Immature natural killer cell (primary cell): ENCODE results near the gene NUDT19. TPM values are rescaled to one million over a fixed set of nuclear protein-coding genes. Genes with fewer than 3 reads are reported as not detected.
"Not testable (repeated sequence)": the region's sequence is repeated elsewhere in the genome, so short reads cannot be mapped to it uniquely, and the experiment has no call there.

Experiments used
- DNase-seq, 3 donors: peaks; one replicate each; pipeline ENCODE4 v3.0.0; 2022; ENCODE audit warnings: mixed read lengths in 1 of 3
- H3K27ac Mint-ChIP-seq, 6 donors: one replicate each; pipeline ENCODE4 v1.8.0; 2020; ENCODE audit warnings: mixed read lengths in 6 of 6, mild to moderate bottlenecking in 5 of 6, inconsistent platforms in 4 of 6, moderate library complexity in 3 of 6
- H3K27me3 Mint-ChIP-seq, 3 donors: one replicate each; pipeline ENCODE4 v1.8.0; 2020 to 2021; ENCODE audit warnings: low read depth in 3 of 3, mild to moderate bottlenecking in 3 of 3, mixed read lengths in 3 of 3, moderate library complexity in 3 of 3, inconsistent platforms in 1 of 3
- H3K36me3 Mint-ChIP-seq, 3 donors: one replicate each; pipeline ENCODE4 v1.8.0; 2020; ENCODE audit warnings: mixed read lengths in 3 of 3, inconsistent platforms in 2 of 3, mild to moderate bottlenecking in 2 of 3
- H3K4me1 Mint-ChIP-seq, 2 donors: one replicate each; pipeline ENCODE4 v1.8.0; 2020; ENCODE audit warnings: inconsistent platforms in 2 of 2, mild to moderate bottlenecking in 2 of 2, mixed read lengths in 2 of 2, moderate library complexity in 1 of 2
- H3K4me3 Mint-ChIP-seq, 5 donors: one replicate each; pipeline ENCODE4 v1.8.0; 2020; ENCODE audit warnings: mild to moderate bottlenecking in 5 of 5, mixed read lengths in 5 of 5, inconsistent platforms in 3 of 5, moderate library complexity in 3 of 5
- H3K9me3 Mint-ChIP-seq, 6 donors: one replicate each; pipeline ENCODE4 v1.8.0; 2020; ENCODE audit warnings: mild to moderate bottlenecking in 6 of 6, mixed read lengths in 6 of 6, inconsistent platforms in 4 of 6, moderate library complexity in 3 of 6
- polyA plus RNA-seq, 3 donors: library from polyadenylated mRNA; unstranded; fragments of 300-500 nt; fragmentation: Illumina TruSeq; gene quantifications; one replicate each; pipeline ENCODE4 v1.2.3, GENCODE V29; 2021

The NUDT19 gene
- polyA plus RNA-seq = 1 to 10 TPM; 3.3 to 3.6 (median 3.4) TPM

- H3K9me3 Mint-ChIP-seq = no peaks in the 10 kb centered on the region
- H3K27me3 Mint-ChIP-seq = peaks cover 9 to 23% (median 11%) of the 10 kb centered on the region in 3 donors
- DNase-seq = peak; percentile 58 to 74 (median 71)
- peaks cover 0 to 5% (median 0%) of the 10 kb centered on the region in 3 donors for H3K36me3 Mint-ChIP-seq
- H3K4me1 Mint-ChIP-seq = peaks cover 47 to 51% of the 10 kb centered on the region in 2 donors
- H3K4me3 Mint-ChIP-seq = peak within 1 kb of the TSS; percentile 88 to 94 (median 91)
- peak within 1 kb of the TSS; percentile 94 to 98 (median 96) for H3K27ac Mint-ChIP-seq
Measured at GRCh38 chr19:32691291-32691951, at the start of gene NUDT19. Gene NUDT19 (plus strand): TSS chr19:32691821. CDS start chr19:32691961, 140 bp downstream.

GRCh38 chr19:32642771-32643170 lies 48.9 kb upstream of the NUDT19 start:
- H3K4me1 Mint-ChIP-seq = peaks cover 20 to 28% of the 10 kb centered on the region in 2 donors
- peak overlapping the region in 4 of 5 donors; percentile 3 to 59 (median 26) for H3K4me3 Mint-ChIP-seq
- H3K27ac Mint-ChIP-seq = peak overlapping the region; percentile 60 to 87 (median 76)

GRCh38 chr19:32646556-32646955 lies 45.1 kb upstream of the NUDT19 start:
- no peak overlapping the region for H3K27ac Mint-ChIP-seq
- peaks cover 17 to 43% (median 20%) of the 10 kb centered on the region in 3 donors for H3K36me3 Mint-ChIP-seq
- no peak for DNase-seq
- no peaks in the 10 kb centered on the region for H3K9me3 Mint-ChIP-seq
- peaks cover 21 to 28% of the 10 kb centered on the region in 2 donors for H3K4me1 Mint-ChIP-seq
- H3K4me3 Mint-ChIP-seq = no peak overlapping the region
- H3K27me3 Mint-ChIP-seq = peaks cover 0 to 3% (median 0%) of the 10 kb centered on the region in 3 donors

More at GRCh38 chr19:32642771-32643170, 48.9 kb upstream of the NUDT19 start:
- DNase-seq = peak; percentile 54 to 69 (median 57)
- Mint-ChIP-seq H3K36me3 (peaks cover 26 to 57% (median 34%) of the 10 kb centered on the region in 3 donors), H3K9me3 (no peaks in the 10 kb centered on the region), H3K27me3 (peaks cover 0 to 3% (median 1%) of the 10 kb centered on the region in 3 donors)

GRCh38 chr19:32647361-32647760 lies 44.3 kb upstream of the NUDT19 start:
- Mint-ChIP-seq H3K36me3 (peaks cover 11 to 37% (median 14%) of the 10 kb centered on the region in 3 donors), H3K27me3 (peaks cover 0 to 2% (median 0%) of the 10 kb centered on the region in 3 donors)

GRCh38 chr19:32649751-32650150 lies 41.9 kb upstream of the NUDT19 start:
- Mint-ChIP-seq H3K4me3 (no peak overlapping the region), H3K36me3 (peaks cover 3 to 20% (median 7%) of the 10 kb centered on the region in 3 donors), H3K9me3 (no peaks in the 10 kb centered on the region), H3K27ac (no peak overlapping the region), H3K4me1 (peaks cover 0 to 2% of the 10 kb centered on the region in 2 donors), H3K27me3 (peaks cover 0 to 2% (median 0%) of the 10 kb centered on the region in 3 donors)
- DNase-seq = no peak

More at GRCh38 chr19:32647361-32647760, 44.3 kb upstream of the NUDT19 start:
- H3K4me3 Mint-ChIP-seq = no peak overlapping the region
- no peaks in the 10 kb centered on the region for H3K9me3 Mint-ChIP-seq
- DNase-seq = no peak
- peaks cover 18 to 22% of the 10 kb centered on the region in 2 donors for H3K4me1 Mint-ChIP-seq
- H3K27ac Mint-ChIP-seq = no peak overlapping the region

- Mint-ChIP-seq H3K4me1 (peaks cover 0 to 2% of the 10 kb centered on the region in 2 donors), H3K27me3 (peaks cover 0 to 2% (median under 1%) of the 10 kb centered on the region in 3 donors), H3K9me3 (no peaks in the 10 kb centered on the region), H3K4me3 (no peak overlapping the region), H3K36me3 (peaks cover 3 to 20% (median 7%) of the 10 kb centered on the region in 3 donors), H3K27ac (no peak overlapping the region)
- no peak for DNase-seq
Measured at GRCh38 chr19:32650671-32651070, 41.0 kb upstream of the NUDT19 start.

GRCh38 chr19:32651729-32652140 lies 39.9 kb upstream of the NUDT19 start:
- Mint-ChIP-seq H3K4me1 (peaks cover 0 to 2% of the 10 kb centered on the region in 2 donors), H3K27me3 (peaks cover 0 to 2% (median 2%) of the 10 kb centered on the region in 3 donors), H3K27ac (no peak overlapping the region), H3K36me3 (peaks cover 7 to 19% (median 7%) of the 10 kb centered on the region in 3 donors), H3K9me3 (no peaks in the 10 kb centered on the region), H3K4me3 (no peak overlapping the region)
- no peak for DNase-seq

GRCh38 chr19:32652331-32652730 lies 39.3 kb upstream of the NUDT19 start:
- H3K27ac Mint-ChIP-seq, H3K4me1 Mint-ChIP-seq: not testable (repeated sequence)

GRCh38 chr19:32652894-32653598 lies 38.6 kb upstream of the NUDT19 start:
- Mint-ChIP-seq H3K27ac (no peak overlapping the region), H3K4me1 (peaks cover 0 to 2% of the 10 kb centered on the region in 2 donors), H3K9me3 (no peaks in the 10 kb centered on the region), H3K27me3 (peaks cover 0 to 2% (median under 1%) of the 10 kb centered on the region in 3 donors), H3K4me3 (no peak overlapping the region), H3K36me3 (peaks cover 0 to 9% (median 4%) of the 10 kb centered on the region in 3 donors)
- no peak for DNase-seq

More at GRCh38 chr19:32652331-32652730, 39.3 kb upstream of the NUDT19 start:
- not testable (repeated sequence) for DNase-seq, H3K4me3 Mint-ChIP-seq, H3K27me3 Mint-ChIP-seq, H3K9me3 Mint-ChIP-seq
- peaks cover 3 to 13% (median 4%) of the 10 kb centered on the region in 3 donors for H3K36me3 Mint-ChIP-seq

GRCh38 chr19:32653599-32653915 lies 38.1 kb upstream of the NUDT19 start:
- no peak for DNase-seq
- Mint-ChIP-seq H3K27ac (no peak overlapping the region), H3K36me3 (peaks cover 0 to 6% (median 4%) of the 10 kb centered on the region in 3 donors), H3K4me3 (no peak overlapping the region), H3K4me1 (peaks cover 0 to 2% of the 10 kb centered on the region in 2 donors), H3K9me3 (no peaks in the 10 kb centered on the region), H3K27me3 (peaks cover 0 to 2% (median 0%) of the 10 kb centered on the region in 3 donors)

GRCh38 chr19:32656379-32656778 lies 35.2 kb upstream of the NUDT19 start:
- H3K36me3 Mint-ChIP-seq, DNase-seq, H3K4me1 Mint-ChIP-seq, H3K9me3 Mint-ChIP-seq, H3K27me3 Mint-ChIP-seq, H3K27ac Mint-ChIP-seq, H3K4me3 Mint-ChIP-seq: not testable (repeated sequence)

GRCh38 chr19:32658075-32658474 lies 33.5 kb upstream of the NUDT19 start:
- Mint-ChIP-seq H3K36me3 (peaks cover 0 to 4% (median 0%) of the 10 kb centered on the region in 3 donors), H3K27ac (no peak overlapping the region), H3K4me1 (peaks cover 3 to 4% of the 10 kb centered on the region in 2 donors), H3K4me3 (no peak overlapping the region), H3K9me3 (no peaks in the 10 kb centered on the region), H3K27me3 (peaks cover 0 to 2% (median 2%) of the 10 kb centered on the region in 3 donors)
- DNase-seq = no peak

GRCh38 chr19:32658527-32658926 lies 33.1 kb upstream of the NUDT19 start:
- peaks cover 6 to 7% of the 10 kb centered on the region in 2 donors for H3K4me1 Mint-ChIP-seq
- H3K27me3 Mint-ChIP-seq = peaks cover 0 to 2% (median 2%) of the 10 kb centered on the region in 3 donors
- DNase-seq = no peak
- no peaks in the 10 kb centered on the region for H3K9me3 Mint-ChIP-seq
- H3K36me3 Mint-ChIP-seq = peaks cover 0 to 4% (median 0%) of the 10 kb centered on the region in 3 donors
- no peak overlapping the region for H3K27ac Mint-ChIP-seq
- H3K4me3 Mint-ChIP-seq = no peak overlapping the region

GRCh38 chr19:32661318-32661717 lies 30.3 kb upstream of the NUDT19 start:
- Mint-ChIP-seq H3K9me3 (no peaks in the 10 kb centered on the region), H3K4me3 (no peak overlapping the region), H3K27me3 (peaks cover 0 to 2% (median 0%) of the 10 kb centered on the region in 3 donors), H3K4me1 (peaks cover 6 to 12% of the 10 kb centered on the region in 2 donors), H3K27ac (peak overlapping the region in 1 of 6 donors; percentile 21), H3K36me3 (no peaks in the 10 kb centered on the region)
- DNase-seq = no peak
